ES-I3 (cell line): ENCODE measurements around the gene NOCT.
A peak's percentile ranks its signal among the peaks of the same experiment; 100 is the strongest.

Experiments
- H3K36me3 ChIP-seq: 2 replicates; pipeline ENCODE4 v1.6.1; 2013; ENCODE audit warnings: mild to moderate bottlenecking, low read length, control low read depth, moderate library complexity; ENCODE audit not compliant: insufficient read depth
- H3K4me1 ChIP-seq: 2 replicates; pipeline ENCODE4 v1.6.1; 2013; ENCODE audit warnings: mild to moderate bottlenecking, control low read depth, low read length; ENCODE audit not compliant: insufficient read depth
- H3K9ac ChIP-seq: 2 replicates; pipeline ENCODE4 v1.6.1; 2013; ENCODE audit warnings: low read depth, mild to moderate bottlenecking, low read length, moderate library complexity
- H3K9me3 ChIP-seq: 2 replicates; pipeline ENCODE4 v1.6.1; 2013; ENCODE audit warnings: mild to moderate bottlenecking, low read length, moderate library complexity; ENCODE audit not compliant: control insufficient read depth, insufficient read depth

Gene NOCT

DNA sequence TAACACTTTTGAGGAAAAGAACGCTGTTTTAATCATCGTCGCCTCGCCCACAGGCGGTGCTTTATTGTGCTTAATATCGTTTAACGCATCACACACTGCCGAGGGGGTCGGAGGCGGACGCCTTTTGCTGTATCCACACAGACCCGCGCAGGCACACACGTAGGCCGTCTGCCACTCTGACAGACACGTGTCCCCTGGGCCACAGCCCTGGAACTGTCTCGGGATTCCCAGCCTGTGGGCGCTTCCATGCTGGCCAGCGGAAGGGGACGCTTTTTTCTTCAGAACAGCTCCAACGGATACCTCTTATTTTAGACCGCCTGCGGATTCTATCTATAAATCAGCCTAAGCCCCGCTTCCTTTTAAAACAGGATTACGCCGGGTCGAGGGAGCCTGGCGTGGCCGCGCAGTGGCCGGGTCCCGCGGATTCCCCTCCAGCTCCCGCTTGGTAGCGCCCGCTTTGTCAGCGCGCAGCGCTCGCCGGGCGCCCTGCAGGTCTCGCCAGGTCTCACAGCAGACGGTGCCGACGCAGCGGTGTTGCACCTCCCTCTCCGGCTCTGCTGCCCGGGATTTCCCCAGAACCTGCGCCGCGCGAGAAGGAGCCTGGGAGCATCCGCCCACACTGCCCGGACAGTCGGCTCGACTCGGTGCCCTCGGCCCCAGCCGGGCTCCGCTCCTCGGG, at the start of gene NOCT:
Gene NOCT, plus strand, starts transcription at position 513 of the 679 bp plus-strand sequence. CDS start 201 bp downstream, outside the sequence.
- Histone ChIP-seq H3K4me1 (peaks cover 26% of the 10 kb centered on the region), H3K9me3 (no peaks in the 10 kb centered on the region), H3K9ac (peak within 1 kb of the TSS; percentile 99), H3K36me3 (no peaks in the 10 kb centered on the region)

GRCh38 chr4:138967313-138967712, 48.3 kb upstream of the NOCT start:
- Histone ChIP-seq H3K9ac (no peak overlapping the region), H3K4me1 (no peaks in the 10 kb centered on the region), H3K9me3 (no peaks in the 10 kb centered on the region), H3K36me3 (no peaks in the 10 kb centered on the region)

DNA sequence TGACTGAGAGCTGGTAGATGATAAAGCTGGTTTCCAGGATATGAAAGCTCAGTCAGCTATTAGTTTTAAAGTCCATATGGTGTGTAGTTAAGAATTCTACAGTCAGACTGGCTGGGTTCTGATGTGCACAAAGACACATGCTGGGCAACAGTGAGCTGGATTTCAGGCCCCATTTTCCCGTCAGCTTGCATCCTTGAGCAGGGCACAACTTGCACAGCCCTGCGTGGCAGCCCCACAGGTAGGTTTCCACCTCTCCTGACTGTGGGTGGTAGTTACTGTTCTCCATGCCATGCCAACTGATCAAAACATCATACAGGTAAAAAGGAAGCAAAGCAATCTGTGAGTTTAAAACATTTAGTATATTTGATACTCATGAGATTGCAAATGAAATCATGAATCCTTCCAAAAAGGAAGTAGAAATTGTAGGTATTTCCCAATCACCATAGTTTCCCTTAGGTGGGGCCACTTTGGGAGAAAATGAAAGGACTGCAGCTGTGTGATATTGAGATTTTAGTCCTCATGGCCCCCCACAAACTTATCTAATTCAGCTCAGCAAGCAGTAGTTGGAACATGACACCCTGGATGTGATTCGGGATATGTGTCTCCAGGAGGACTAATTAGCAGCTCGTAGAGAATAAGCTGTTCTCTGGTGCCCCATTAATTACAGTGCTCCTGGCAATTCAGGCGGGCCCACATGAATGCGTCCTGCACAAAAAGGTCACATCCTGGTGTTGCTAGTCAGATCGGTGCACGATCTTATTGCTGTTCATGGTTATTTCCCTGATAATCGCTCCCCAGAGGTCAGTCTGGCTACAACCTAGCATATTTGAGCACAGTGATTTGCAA, 42.4 kb upstream of the NOCT start:
- Histone ChIP-seq H3K36me3 (no peaks in the 10 kb centered on the region), H3K9ac (peak overlapping the region; percentile 32; the same call in 1 of the 2 replicates), H3K9me3 (no peaks in the 10 kb centered on the region), H3K4me1 (peaks cover 22% of the 10 kb centered on the region)

DNA sequence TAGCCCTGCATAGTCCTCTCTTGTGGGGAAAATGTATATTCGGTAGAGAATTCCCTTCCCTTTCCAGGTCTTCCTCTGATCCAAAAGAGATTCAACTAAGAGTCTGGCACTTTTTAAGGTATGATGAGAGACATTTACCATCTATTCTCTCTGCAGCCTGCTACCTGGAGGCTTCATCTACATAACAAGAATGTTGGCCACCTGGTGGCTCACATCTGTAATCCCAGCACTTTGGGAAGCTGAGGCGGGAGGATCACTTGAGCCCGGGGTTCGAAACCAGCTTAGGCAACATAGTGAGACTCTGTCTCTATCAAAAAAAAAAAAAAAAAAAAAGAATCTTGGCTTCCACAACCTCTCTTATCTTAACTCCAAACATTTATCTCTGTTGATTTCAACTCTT, 40.4 kb upstream of the NOCT start:
- H3K4me1 ChIP-seq = peaks cover 29% of the 10 kb centered on the region
- peak overlapping the region; percentile 1; the same call in 1 of the 2 replicates for H3K9ac ChIP-seq
- no peaks in the 10 kb centered on the region for H3K9me3 ChIP-seq
- no peaks in the 10 kb centered on the region for H3K36me3 ChIP-seq

DNA sequence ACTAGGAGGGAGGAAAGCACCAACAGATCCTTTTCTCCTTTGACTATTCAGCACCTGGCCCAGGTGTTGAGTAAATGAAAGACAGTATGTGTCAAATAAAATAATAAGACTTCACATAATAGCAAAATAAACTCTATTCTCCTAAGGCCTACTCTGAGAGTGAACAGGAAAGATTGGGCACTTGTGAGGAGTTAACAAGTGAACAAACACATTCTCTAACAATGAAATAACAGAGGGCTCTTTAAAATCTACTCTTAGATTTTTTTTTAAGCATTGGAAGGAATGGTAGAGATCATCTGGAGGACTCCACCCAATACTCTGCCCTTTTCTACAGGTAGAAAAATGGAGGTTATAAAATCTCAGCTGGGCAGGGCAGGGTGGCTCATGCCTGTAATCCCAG, 39.1 kb upstream of the NOCT start:
- H3K36me3 ChIP-seq = no peaks in the 10 kb centered on the region
- no peaks in the 10 kb centered on the region for H3K9me3 ChIP-seq
- H3K4me1 ChIP-seq = peaks cover 29% of the 10 kb centered on the region
- no peak overlapping the region for H3K9ac ChIP-seq

- Histone ChIP-seq H3K36me3 (no peaks in the 10 kb centered on the region), H3K9me3 (no peaks in the 10 kb centered on the region), H3K4me1 (peaks cover 38% of the 10 kb centered on the region), H3K9ac (no peak overlapping the region)
These were observed 38.1 kb upstream of the NOCT start for GRCh38 chr4:138977524-138977923.

- Histone ChIP-seq H3K36me3 (no peaks in the 10 kb centered on the region), H3K4me1 (peaks cover 36% of the 10 kb centered on the region), H3K9ac (no peak overlapping the region), H3K9me3 (no peaks in the 10 kb centered on the region)
These were observed 37.5 kb upstream of the NOCT start for GRCh38 chr4:138978028-138978585.

- no peaks in the 10 kb centered on the region for H3K36me3 ChIP-seq
- no peaks in the 10 kb centered on the region for H3K9me3 ChIP-seq
- H3K4me1 ChIP-seq = peaks cover 31% of the 10 kb centered on the region
- no peak overlapping the region for H3K9ac ChIP-seq
These were observed 37.0 kb upstream of the NOCT start for GRCh38 chr4:138978600-138978999.

DNA sequence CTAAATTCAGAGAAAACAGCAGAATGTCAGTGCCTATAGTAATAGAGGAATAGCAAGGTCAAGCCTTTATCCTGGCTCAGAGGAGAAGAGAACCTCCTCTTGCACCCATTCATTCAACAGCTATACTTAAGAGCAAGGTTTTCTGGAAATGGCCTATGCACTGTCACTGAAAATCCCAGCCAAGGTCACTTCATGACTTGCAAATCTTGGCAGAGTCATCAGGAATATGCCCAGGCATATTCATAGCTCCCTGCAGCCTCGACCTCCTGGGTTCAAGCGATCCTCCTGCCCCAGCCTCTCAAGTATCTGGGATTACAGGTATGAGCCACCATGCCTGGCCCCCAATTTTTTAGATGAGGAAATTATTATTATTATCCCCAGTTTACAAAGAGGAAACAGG, 35.8 kb upstream of the NOCT start:
- Histone ChIP-seq H3K36me3 (no peaks in the 10 kb centered on the region), H3K9ac (no peak overlapping the region), H3K9me3 (no peaks in the 10 kb centered on the region), H3K4me1 (peaks cover 24% of the 10 kb centered on the region)

GRCh38 chr4:138981930-138982390, 33.6 kb upstream of the NOCT start:
- peaks cover 24% of the 10 kb centered on the region for H3K4me1 ChIP-seq
- H3K9ac ChIP-seq = no peak overlapping the region
- H3K9me3 ChIP-seq = no peaks in the 10 kb centered on the region
- no peaks in the 10 kb centered on the region for H3K36me3 ChIP-seq

DNA sequence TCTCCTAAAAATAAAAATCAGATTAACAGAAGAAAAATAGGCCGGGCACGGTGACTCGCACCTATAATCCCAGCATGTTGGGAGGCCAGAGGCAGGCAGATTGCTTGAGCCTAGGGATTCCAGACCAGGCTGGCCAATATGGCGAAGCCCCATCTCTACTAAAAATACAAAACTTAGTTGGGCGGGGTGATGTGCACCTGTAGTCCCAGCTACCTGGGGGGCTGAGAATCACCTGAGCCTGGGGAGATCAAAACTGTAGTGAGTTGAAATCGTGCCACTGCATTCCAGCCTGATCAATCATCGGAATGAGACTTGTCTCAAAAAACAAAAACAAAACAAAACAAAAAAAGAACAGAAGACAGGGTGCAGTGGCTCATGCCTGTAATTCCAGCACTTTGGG, 32.8 kb upstream of the NOCT start:
- Histone ChIP-seq H3K36me3 (no peaks in the 10 kb centered on the region), H3K4me1 (peaks cover 24% of the 10 kb centered on the region), H3K9me3 (no peaks in the 10 kb centered on the region), H3K9ac (no peak overlapping the region)

- Histone ChIP-seq H3K4me1 (peaks cover 15% of the 10 kb centered on the region), H3K9ac (no peak overlapping the region), H3K9me3 (no peaks in the 10 kb centered on the region), H3K36me3 (no peaks in the 10 kb centered on the region)
These were observed 31.9 kb upstream of the NOCT start for GRCh38 chr4:138983690-138984089.

DNA sequence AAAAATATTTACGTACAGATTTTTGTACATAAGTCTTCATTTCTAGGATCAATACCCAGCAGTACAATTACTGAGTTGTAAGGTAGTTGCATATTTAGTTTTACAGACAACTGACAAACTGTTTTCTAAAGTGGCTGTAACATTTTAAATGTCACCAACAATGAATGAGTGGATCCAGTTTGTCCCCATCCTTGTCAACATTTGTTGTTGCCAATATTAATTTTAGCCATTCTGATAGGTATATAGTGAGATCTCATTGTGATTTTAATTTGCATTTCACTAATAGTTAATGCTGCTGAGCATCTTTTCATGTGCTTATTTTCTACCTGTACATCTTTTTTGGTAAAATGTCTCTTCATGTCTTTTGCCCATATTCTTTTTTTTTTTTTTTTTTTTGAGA, 30.9 kb upstream of the NOCT start:
- Histone ChIP-seq H3K9ac (no peak overlapping the region), H3K36me3 (no peaks in the 10 kb centered on the region), H3K9me3 (no peaks in the 10 kb centered on the region), H3K4me1 (peaks cover 13% of the 10 kb centered on the region)

GRCh38 chr4:138992676-138993075, 22.9 kb upstream of the NOCT start:
- H3K9ac ChIP-seq = no peak overlapping the region
- H3K4me1 ChIP-seq = peaks cover 13% of the 10 kb centered on the region
- H3K9me3 ChIP-seq = no peaks in the 10 kb centered on the region
- H3K36me3 ChIP-seq = no peaks in the 10 kb centered on the region
